Endometrial microvascular endothelial cells (primary cell): ENCODE measurements around the gene KCNH1. TPM values are rescaled to one million over a fixed set of nuclear protein-coding genes. Genes with fewer than 3 reads are reported as not detected.

ENCODE experiments used
- total RNA-seq: library from RNA; depleted of rRNA; stranded (reverse); fragments of >200 nt; gene quantifications from one replicate; pipeline ENCODE4 v1.2.3, GENCODE V29; 2015; ENCODE audit errors: inconsistent ontology term

Gene KCNH1
- total RNA-seq, 1 donor from 2014 or later: not detected

Other genes starting within 250 kb of the KCNH1 start
- gene RCOR3, start 125.2 kb upstream of the KCNH1 start, total RNA-seq: 13.8 TPM
- gene TRAF5, start 192.7 kb upstream of the KCNH1 start, total RNA-seq: 2.8 TPM